Hypothalamus (tissue), 51 donors: ENCODE data around the gene SCNN1G.

ENCODE experiments used
- DNase-seq, 51 donors: peaks; one replicate each; lab custom pipeline; 2025; lab: John Stamatoyannopoulos, UW

Gene SCNN1G

GRCh38 chr16:23195366-23195978 lies 12.9 kb downstream of the SCNN1G start:
- DNase-seq, result no peak

GRCh38 chr16:23196539-23196938 lies 14.0 kb downstream of the SCNN1G start:
- no peak for DNase-seq

- DNase-seq, result no peak
Observed at GRCh38 chr16:23202166-23202565, 19.6 kb downstream of the SCNN1G start.

GRCh38 chr16:23206986-23207385 lies 24.4 kb downstream of the SCNN1G start:
- DNase-seq, result no peak

- no peak for DNase-seq
Observed at GRCh38 chr16:23207485-23207884, 24.9 kb downstream of the SCNN1G start.

- DNase-seq, result no peak
Observed at GRCh38 chr16:23209606-23210005, 27.1 kb downstream of the SCNN1G start.

GRCh38 chr16:23213831-23214230 lies 31.3 kb downstream of the SCNN1G start:
- DNase-seq, result no peak

- no peak for DNase-seq
Observed at GRCh38 chr16:23214796-23215195, 32.3 kb downstream of the SCNN1G start.

GRCh38 chr16:23215435-23215834 lies 32.9 kb downstream of the SCNN1G start:
- DNase-seq, result no peak

- DNase-seq, result no peak
Observed at GRCh38 chr16:23216658-23217246, 34.2 kb downstream of the SCNN1G start.

- DNase-seq, result no peak
Observed at GRCh38 chr16:23217646-23218045, 35.1 kb downstream of the SCNN1G start.

- no peak for DNase-seq
Observed at GRCh38 chr16:23222929-23223328, 40.4 kb downstream of the SCNN1G start.

GRCh38 chr16:23223368-23223767 lies 40.8 kb downstream of the SCNN1G start:
- DNase-seq, result peak in 2 of 51 donors; percentile 0 to 2

GRCh38 chr16:23225109-23225508 lies 42.6 kb downstream of the SCNN1G start:
- no peak for DNase-seq

- DNase-seq, result no peak
Observed at GRCh38 chr16:23225634-23226033, 43.1 kb downstream of the SCNN1G start.

GRCh38 chr16:23227529-23227928 lies 45.0 kb downstream of the SCNN1G start:
- no peak for DNase-seq

GRCh38 chr16:23229714-23230113 lies 47.2 kb downstream of the SCNN1G start:
- no peak for DNase-seq

- DNase-seq, result no peak
Observed at GRCh38 chr16:23232806-23233205, 50.3 kb downstream of the SCNN1G start.

GRCh38 chr16:23235176-23235575 lies 52.6 kb downstream of the SCNN1G start:
- no peak for DNase-seq

- no peak for DNase-seq
Observed at GRCh38 chr16:23236983-23237382, 54.4 kb downstream of the SCNN1G start.

GRCh38 chr16:23240994-23241393 lies 58.4 kb downstream of the SCNN1G start:
- no peak for DNase-seq

GRCh38 chr16:23244122-23244521 lies 61.6 kb downstream of the SCNN1G start:
- DNase-seq, result no peak

- DNase-seq, result peak in 23 of 51 donors; percentile 1 to 54 (median 14)
Observed at GRCh38 chr16:23245268-23245667, 62.7 kb downstream of the SCNN1G start.
